Thoracic aorta (tissue), 2 donors: ENCODE results near the gene SHROOM4. TPM values are rescaled to one million over a fixed set of nuclear protein-coding genes. Genes with fewer than 3 reads are reported as not detected.

Source experiments
- ATAC-seq: fragments of 150-250 bp; one replicate; pipeline ENCODE4 v1.8.0; 2017; ENCODE audit warnings: low read depth; ENCODE audit not compliant: insufficient number of reproducible peaks, low FRiP score
- DNase-seq: peaks from one replicate; pipeline ENCODE4 v3.0.0-alpha.2; 2020; ENCODE audit warnings: low spot score
- H3K27ac ChIP-seq, 2 donors: fragments of 200-600 bp; sonication (generic); 1 replicate in 1 of 2; 2 replicates in 1 of 2; pipeline ENCODE4 v1.5.1; 2016; ENCODE audit warnings: mild to moderate bottlenecking in 2 of 2, moderate library complexity in 2 of 2
- H3K27me3 ChIP-seq: fragments of 200-600 bp; sonication (generic); replicated peaks from 2 replicates; pipeline ENCODE4 v1.6.0; 2016; ENCODE audit warnings: mild to moderate bottlenecking; ENCODE audit not compliant: insufficient read depth
- H3K36me3 ChIP-seq: fragments of 200-600 bp; sonication (generic); one replicate; pipeline ENCODE4 v1.5.1; 2016
- H3K4me1 ChIP-seq, 2 donors: fragments of 200-600 bp; sonication (generic); 1 replicate in 1 of 2; 2 replicates in 1 of 2; pipeline versions ENCODE4 v1.5.1 to v1.6.0; 2016; ENCODE audit warnings: low read depth in 2 of 2, mild to moderate bottlenecking in 1 of 2; ENCODE audit not compliant: control insufficient read depth in 1 of 2
- H3K4me3 ChIP-seq: fragments of 200-600 bp; sonication (generic); 2 replicates; pipeline ENCODE4 v1.5.1; 2016; ENCODE audit warnings: mild to moderate bottlenecking
- H3K9me3 ChIP-seq: fragments of 200-600 bp; sonication (generic); 2 replicates; pipeline ENCODE4 v1.5.1; 2016
- CTCF ChIP-seq: fragments of 200-600 bp; sonication (generic); IDR thresholded peaks from one replicate; pipeline ENCODE4 v1.5.1; 2019; ENCODE audit warnings: antibody characterized with exemption
- total RNA-seq, 2 donors: library from RNA; depleted of rRNA; stranded (reverse); fragments of >200 nt; gene quantifications; one replicate each; pipeline versions ENCODE4 v1.1.0 to v1.2.3, GENCODE V29; 2016

Gene SHROOM4
- total RNA-seq, 2 donors from 2014 or later: 16.0 to 24.2 TPM

- H3K4me3 ChIP-seq: no peak overlapping the region
- H3K36me3 ChIP-seq: no peaks in the 10 kb centered on the region
- H3K27ac ChIP-seq: no peak overlapping the region
- DNase-seq (no peak), ATAC-seq (no peak)
- no peaks in the 10 kb centered on the region for H3K27me3 ChIP-seq
- H3K9me3 ChIP-seq: no peaks in the 10 kb centered on the region
- peak; percentile 54 for TF ChIP-seq CTCF
- no peaks in the 10 kb centered on the region for H3K4me1 ChIP-seq
Measured at GRCh38 chrX:50691820-50692219, 122.2 kb downstream of the SHROOM4 start.

GRCh38 chrX:50684871-50685270 lies 129.1 kb downstream of the SHROOM4 start:
- no peak for DNase-seq
- Histone ChIP-seq H3K27me3 (no peaks in the 10 kb centered on the region), H3K9me3 (no peaks in the 10 kb centered on the region)

GRCh38 chrX:50680990-50681389 lies 133.0 kb downstream of the SHROOM4 start:
- no peaks in the 10 kb centered on the region for H3K36me3 ChIP-seq
- TF ChIP-seq CTCF: no peak
- no peak for ATAC-seq
- no peaks in the 10 kb centered on the region for H3K27me3 ChIP-seq
- no peaks in the 10 kb centered on the region for H3K4me1 ChIP-seq
- H3K4me3 ChIP-seq: no peak overlapping the region
- no peaks in the 10 kb centered on the region for H3K9me3 ChIP-seq
- H3K27ac ChIP-seq: no peak overlapping the region
- DNase-seq: no peak

More at GRCh38 chrX:50684871-50685270, 129.1 kb downstream of the SHROOM4 start:
- no peak overlapping the region for H3K4me3 ChIP-seq
- no peak for ATAC-seq
- TF ChIP-seq CTCF: no peak
- no peaks in the 10 kb centered on the region for H3K36me3 ChIP-seq
- H3K4me1 ChIP-seq: no peaks in the 10 kb centered on the region
- no peak overlapping the region for H3K27ac ChIP-seq

- Histone ChIP-seq H3K4me3 (no peak overlapping the region), H3K27ac (no peak overlapping the region), H3K9me3 (no peaks in the 10 kb centered on the region), H3K27me3 (no peaks in the 10 kb centered on the region), H3K36me3 (no peaks in the 10 kb centered on the region), H3K4me1 (no peaks in the 10 kb centered on the region)
- TF ChIP-seq CTCF: no peak
- DNase-seq (no peak), ATAC-seq (no peak)
Measured at GRCh38 chrX:50677789-50678188, 136.2 kb downstream of the SHROOM4 start.

- DNase-seq: no peak
- no peaks in the 10 kb centered on the region for H3K27me3 ChIP-seq
- no peaks in the 10 kb centered on the region for H3K9me3 ChIP-seq
- H3K4me3 ChIP-seq: no peak overlapping the region
- ATAC-seq: no peak
- no peaks in the 10 kb centered on the region for H3K4me1 ChIP-seq
- no peaks in the 10 kb centered on the region for H3K36me3 ChIP-seq
- H3K27ac ChIP-seq: no peak overlapping the region
- TF ChIP-seq CTCF: no peak
Measured at GRCh38 chrX:50671661-50672060, 142.3 kb downstream of the SHROOM4 start.
